K562 (cell line): ENCODE results near the gene KXD1.
A peak's percentile ranks its signal among the peaks of the same experiment; 100 is the strongest.

ENCODE experiments used
- ETV5 ChIP-seq: sonication (generic); formaldehyde crosslinking; IDR thresholded peaks from 2 replicates; pipeline ENCODE4 v1.4.0; 2020; ENCODE audit warnings: low read depth, mild to moderate bottlenecking, missing genetic modification reagents
- FOXJ3 ChIP-seq: sonication (generic); formaldehyde crosslinking; IDR thresholded peaks from 2 replicates; pipeline ENCODE4 v1.4.0; 2020; ENCODE audit warnings: mild to moderate bottlenecking, missing genetic modification reagents
- NR2C2 ChIP-seq, 2 experiments: fragments of 200-800 bp in 1 of 2; sonication (Bioruptor generic) in 1 of 2; sonication (generic) in 1 of 2; formaldehyde crosslinking in 1 of 2; IDR thresholded peaks; 2 replicates each; pipeline versions ENCODE4 v1.6.1 to v1.8.0; 2016 to 2022; ENCODE audit warnings: mild to moderate bottlenecking in 1 of 2, missing compliant biosample characterization in 1 of 2, missing genetic modification characterization in 1 of 2, missing genetic modification reagents in 1 of 2
- PTTG1 ChIP-seq: fragments of 450-650 bp; IDR thresholded peaks from 2 replicates; pipeline ENCODE4 v1.6.1; 2016; ENCODE audit warnings: low read depth, mild to moderate bottlenecking, missing genetic modification characterization, missing compliant biosample characterization
- RCOR1 ChIP-seq, 2 experiments: IDR thresholded peaks; 2 replicates each; pipeline ENCODE4 v1.6.1; 2012; ENCODE audit warnings: low read depth in 2 of 2, low read length in 2 of 2, borderline replicate concordance in 1 of 2, improper control_type of control experiment in 1 of 2
- TCF7L2 ChIP-seq: fragments of 150-350 bp; IDR thresholded peaks from 2 replicates; pipeline ENCODE4 v1.6.1; 2016; ENCODE audit warnings: low read depth, mild to moderate bottlenecking, low read length, moderate library complexity

DNA sequence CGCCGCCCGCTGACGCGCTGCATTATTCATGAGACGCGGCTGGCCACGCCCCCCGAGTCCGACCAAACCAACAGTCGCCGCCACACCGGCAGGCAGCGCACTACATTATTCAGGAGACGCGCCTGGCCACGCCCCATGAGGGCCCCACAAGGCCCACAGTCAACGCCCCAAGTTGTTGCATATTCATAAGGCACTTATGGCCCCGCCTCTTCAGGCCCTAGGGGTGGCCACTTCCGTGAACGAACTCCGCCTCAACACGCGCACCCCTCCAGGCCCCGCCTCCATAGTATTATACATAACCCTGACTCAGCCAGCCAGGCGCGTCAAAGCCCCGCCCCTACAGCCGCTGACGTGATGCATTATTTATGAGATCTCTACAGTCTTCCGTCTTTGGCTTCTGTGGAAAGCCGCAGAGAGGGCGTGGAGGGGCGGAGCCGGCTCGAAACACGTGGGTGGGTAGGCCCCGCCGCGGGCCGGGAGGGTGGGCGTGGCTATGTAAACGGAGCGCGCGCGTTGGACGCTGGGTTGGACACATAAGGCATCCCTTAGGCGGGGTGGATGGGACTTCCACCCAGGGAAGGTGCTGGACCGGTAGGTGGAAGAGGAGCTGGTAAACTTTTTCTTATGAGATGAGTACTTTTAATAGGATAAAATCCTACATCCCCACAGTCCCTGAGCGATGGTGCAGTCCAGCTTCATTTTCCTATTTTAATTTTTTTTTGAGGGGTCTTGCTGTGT, 35.4 kb upstream of the KXD1 start:
- TF ChIP-seq PTTG1 = no peak
- TF ChIP-seq NR2C2 (CRISPR knock-in tag; IDR thresholded peaks at IDR 0.05) = no peak
- TF ChIP-seq NR2C2 (tag; IDR thresholded peaks at IDR 0.05) = no peak; the same call in 1 of the 2 replicates
- TF ChIP-seq FOXJ3 (CRISPR knock-in tag) = no peak
- TF ChIP-seq RCOR1 (IDR thresholded peaks at IDR 0.05; ENCODE audit: borderline replicate concordance in 1 of 2, low read depth in 2 of 2, low read length in 2 of 2) = no peak; a peak in 2 of 4 replicates
- TF ChIP-seq TCF7L2 = peak; percentile 54
- TF ChIP-seq ETV5 = no peak
